ENCODE results near the gene HECTD4. TPM values are rescaled to one million over a fixed set of nuclear protein-coding genes. Genes with fewer than 3 reads are reported as not detected.

Gene HECTD4
- total RNA-seq, 1 experiment from 2014 or later: 37.4 TPM

DNA sequence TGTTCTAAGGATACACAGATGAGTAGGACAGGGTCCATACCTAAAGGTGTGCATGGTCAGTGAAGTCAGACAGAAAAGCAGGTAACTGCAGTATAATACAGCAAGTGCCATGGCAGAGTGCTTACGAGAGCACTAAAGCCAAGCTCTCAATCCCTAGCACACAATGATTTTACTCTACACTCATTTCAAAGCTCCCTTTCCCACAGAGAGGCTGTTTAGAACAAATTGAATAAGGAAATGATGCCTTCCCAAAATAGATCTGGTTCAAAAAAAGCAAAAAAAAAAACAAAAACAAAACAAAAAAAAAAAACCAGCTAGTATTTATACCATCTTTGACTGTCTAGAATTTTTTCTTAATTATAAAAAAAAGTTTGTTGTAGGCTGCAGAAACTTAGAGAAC is 74.1 kb downstream of the HECTD4 start:
- POLR2A ChIA-PET (ENCODE audit: unreplicated experiment): no interaction called here
- Histone ChIP-seq H3K9me3 (ENCODE audit: insufficient read depth, low read depth) (no peaks in the 10 kb centered on the region), H3F3A (ENCODE audit: insufficient read depth, low read depth) (no peaks in the 10 kb centered on the region), H2AFZ (no peak overlapping the region), H3K27ac (no peak overlapping the region), H3K4me1 (replicated peaks; ENCODE audit: insufficient read depth) (no peaks in the 10 kb centered on the region), H3K27me3 (ENCODE audit: insufficient read depth, low read depth) (no peaks in the 10 kb centered on the region), H3K4me2 (no peak overlapping the region), H3K9me2 (ENCODE audit: insufficient read depth) (no peaks in the 10 kb centered on the region), H4K20me1 (ENCODE audit: insufficient read depth) (no peaks in the 10 kb centered on the region; the same call in 1 of the 2 replicates), H3K79me2 (ENCODE audit: low read depth) (no peaks in the 10 kb centered on the region), H3K4me3 (no peak overlapping the region), H3K36me3 (ENCODE audit: low read depth) (no peaks in the 10 kb centered on the region)
- intact Hi-C loops (cut with micrococcal nuclease; ENCODE audit: unreplicated experiment): no loop called here
- TF ChIP-seq EZH2 (IDR thresholded peaks at IDR 0.05; ENCODE audit: low read depth): no peak
- TF ChIP-seq, protein P1, sequence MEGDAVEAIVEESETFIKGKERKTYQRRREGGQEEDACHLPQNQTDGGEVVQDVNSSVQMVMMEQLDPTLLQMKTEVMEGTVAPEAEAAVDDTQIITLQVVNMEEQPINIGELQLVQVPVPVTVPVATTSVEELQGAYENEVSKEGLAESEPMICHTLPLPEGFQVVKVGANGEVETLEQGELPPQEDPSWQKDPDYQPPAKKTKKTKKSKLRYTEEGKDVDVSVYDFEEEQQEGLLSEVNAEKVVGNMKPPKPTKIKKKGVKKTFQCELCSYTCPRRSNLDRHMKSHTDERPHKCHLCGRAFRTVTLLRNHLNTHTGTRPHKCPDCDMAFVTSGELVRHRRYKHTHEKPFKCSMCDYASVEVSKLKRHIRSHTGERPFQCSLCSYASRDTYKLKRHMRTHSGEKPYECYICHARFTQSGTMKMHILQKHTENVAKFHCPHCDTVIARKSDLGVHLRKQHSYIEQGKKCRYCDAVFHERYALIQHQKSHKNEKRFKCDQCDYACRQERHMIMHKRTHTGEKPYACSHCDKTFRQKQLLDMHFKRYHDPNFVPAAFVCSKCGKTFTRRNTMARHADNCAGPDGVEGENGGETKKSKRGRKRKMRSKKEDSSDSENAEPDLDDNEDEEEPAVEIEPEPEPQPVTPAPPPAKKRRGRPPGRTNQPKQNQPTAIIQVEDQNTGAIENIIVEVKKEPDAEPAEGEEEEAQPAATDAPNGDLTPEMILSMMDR (conservative IDR thresholded peaks at IDR 0.05): no peak
- DNase-seq: no peak
- CTCF ChIA-PET: interaction anchor here (0.6 kb wide), 1 partner anchor 50 kb away, joined by 5 read pairs; no protein-coding TSS in a partner anchor
- no TSS peak for BruUV-seq (replicated peaks)

DNA sequence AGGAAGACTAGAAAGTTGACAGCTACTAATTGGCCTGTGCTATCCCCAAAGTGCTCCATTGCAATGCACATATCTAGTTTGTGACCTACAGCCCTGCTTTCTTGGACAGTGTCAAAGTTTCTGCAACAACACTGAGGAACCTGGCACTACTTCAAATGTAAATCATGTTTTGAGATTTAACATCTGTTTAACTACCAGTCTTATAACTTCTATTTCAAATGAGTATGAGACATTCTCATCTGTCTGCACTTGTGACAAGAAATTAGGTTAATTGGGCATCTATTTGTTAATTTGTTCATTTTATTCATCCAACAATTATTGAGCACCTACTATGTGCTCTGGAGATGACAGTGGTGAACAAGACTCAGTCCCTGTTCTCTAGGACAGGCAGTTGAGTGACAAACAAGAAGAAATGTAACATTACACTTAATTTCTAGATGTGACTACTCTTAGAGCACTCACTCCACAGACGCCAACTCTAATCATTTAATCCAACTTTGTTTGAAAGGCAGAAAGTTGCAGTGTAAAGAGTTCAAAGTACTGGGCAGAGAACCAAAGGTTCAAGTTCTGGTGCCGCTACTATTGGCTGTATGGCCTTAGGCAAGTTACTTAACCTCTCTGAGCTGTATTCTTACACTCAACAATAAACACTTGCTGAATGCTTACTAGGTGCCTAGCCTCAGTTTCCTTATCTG is 74.8 kb downstream of the HECTD4 start:
- no peak for DNase-seq
- Histone ChIP-seq H3K4me1 (replicated peaks; ENCODE audit: insufficient read depth) (no peaks in the 10 kb centered on the region), H3K27me3 (ENCODE audit: insufficient read depth, low read depth) (no peaks in the 10 kb centered on the region), H3K4me2 (no peak overlapping the region), H3K9me2 (ENCODE audit: insufficient read depth) (no peaks in the 10 kb centered on the region), H3K9me3 (ENCODE audit: insufficient read depth, low read depth) (no peaks in the 10 kb centered on the region), H3K36me3 (ENCODE audit: low read depth) (no peaks in the 10 kb centered on the region), H3F3A (ENCODE audit: insufficient read depth, low read depth) (no peaks in the 10 kb centered on the region), H3K79me2 (ENCODE audit: low read depth) (no peaks in the 10 kb centered on the region), H3K4me3 (no peak overlapping the region), H2AFZ (no peak overlapping the region), H3K27ac (no peak overlapping the region), H4K20me1 (ENCODE audit: insufficient read depth) (no peaks in the 10 kb centered on the region; the same call in 1 of the 2 replicates)
- BruUV-seq (replicated peaks): no TSS peak
- ChIA-PET CTCF (no interaction called here), POLR2A (ENCODE audit: unreplicated experiment) (no interaction called here)
- intact Hi-C loops (cut with micrococcal nuclease; ENCODE audit: unreplicated experiment): no loop called here
- TF ChIP-seq EZH2 (IDR thresholded peaks at IDR 0.05; ENCODE audit: low read depth): no peak
- TF ChIP-seq, protein P1 (conservative IDR thresholded peaks at IDR 0.05): no peak

DNA sequence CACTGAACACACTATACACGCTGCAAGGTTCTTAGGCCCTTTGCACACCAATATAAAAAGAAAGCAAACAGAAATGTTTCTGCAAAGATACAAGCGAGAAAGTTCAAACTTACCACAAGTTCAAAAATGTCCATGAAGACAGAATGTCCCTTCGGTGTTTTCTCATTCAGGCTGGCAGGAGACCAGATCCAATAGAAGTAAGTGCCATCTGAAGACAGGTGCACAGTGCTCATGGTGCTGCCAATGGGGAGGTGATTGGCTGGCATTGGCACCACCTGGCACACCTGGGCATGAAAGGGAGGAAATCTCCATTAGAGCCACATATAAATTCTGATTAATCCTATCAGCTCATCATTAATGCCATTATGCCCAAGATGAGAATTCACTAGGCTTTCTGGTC is 76.3 kb downstream of the HECTD4 start:
- Histone ChIP-seq H2AFZ (no peak overlapping the region), H3K36me3 (ENCODE audit: low read depth) (no peaks in the 10 kb centered on the region), H3K4me1 (replicated peaks; ENCODE audit: insufficient read depth) (no peaks in the 10 kb centered on the region), H3K9me2 (ENCODE audit: insufficient read depth) (no peaks in the 10 kb centered on the region), H3F3A (ENCODE audit: insufficient read depth, low read depth) (no peaks in the 10 kb centered on the region), H3K9me3 (ENCODE audit: insufficient read depth, low read depth) (no peaks in the 10 kb centered on the region), H3K4me2 (no peak overlapping the region), H3K4me3 (no peak overlapping the region), H3K27me3 (ENCODE audit: insufficient read depth, low read depth) (no peaks in the 10 kb centered on the region), H3K79me2 (ENCODE audit: low read depth) (no peaks in the 10 kb centered on the region), H3K27ac (no peak overlapping the region), H4K20me1 (ENCODE audit: insufficient read depth) (no peaks in the 10 kb centered on the region; the same call in 1 of the 2 replicates)
- DNase-seq: no peak
- ChIA-PET POLR2A (ENCODE audit: unreplicated experiment) (interaction anchor here (0.7 kb wide), 1 partner anchor 113 kb away, joined by 3 read pairs; the partner anchor contains the start of gene PTPN11), CTCF (no interaction called here)
- no TSS peak for BruUV-seq (replicated peaks)
- no peak for TF ChIP-seq EZH2 (IDR thresholded peaks at IDR 0.05; ENCODE audit: low read depth)
- TF ChIP-seq, protein P1 (conservative IDR thresholded peaks at IDR 0.05): no peak
- intact Hi-C loops (cut with micrococcal nuclease; ENCODE audit: unreplicated experiment): no loop called here

Measured in PC-9 (cell line).